ENCODE measurements around the gene NCOA7. TPM values are rescaled to one million over a fixed set of nuclear protein-coding genes. Genes with fewer than 3 reads are reported as not detected.

Gene NCOA7
- total and polyA plus RNA-seq, 10 of the 15 experiments (the other 5 are each of a cell fraction or from before 2014, with no cell fraction given), result 18.9 to 50.3 (median 34.2) TPM

- TF ChIP-seq EGR1 (IDR thresholded peaks at IDR 0.05; ENCODE audit: borderline replicate concordance in 1 of 2, low read depth in 2 of 2, low read length in 2 of 2) (no peak), SPI1 (IDR thresholded peaks at IDR 0.05; ENCODE audit: borderline replicate concordance, insufficient read depth, low read depth, low read length) (peak; percentile 74; the same call in 1 of the 2 replicates), JUND (IDR thresholded peaks at IDR 0.05; ENCODE audit: low read depth, low read length) (no peak), NBN (IDR thresholded peaks at IDR 0.05) (0 out of 2 replicates have a peak, but pooled peaks have one; percentile 36), EP300 (IDR thresholded peaks at IDR 0.05; ENCODE audit: borderline replicate concordance in 1 of 2, control insufficient read depth in 1 of 2, low read depth in 2 of 2, low read length in 2 of 2) (peak in 1 of 2 experiments; percentile 31; a peak in 1 of 4 replicates), CUX1 (IDR thresholded peaks at IDR 0.05; ENCODE audit: insufficient replicate concordance, low read depth, low read length) (no peak), ZBTB33 (IDR thresholded peaks at IDR 0.05) (no peak), ATF2 (IDR thresholded peaks at IDR 0.05; ENCODE audit: low read length) (no peak; the same call in 1 of the 2 replicates), STAT3 (IDR thresholded peaks at IDR 0.05; ENCODE audit: low read depth, low read length) (no peak), SRF (IDR thresholded peaks at IDR 0.05; ENCODE audit: low read depth in 2 of 2, low read length in 2 of 2) (no peak), CREM (IDR thresholded peaks at IDR 0.05; ENCODE audit: low read depth) (no peak), MAX (IDR thresholded peaks at IDR 0.05; ENCODE audit: low read depth, low read length) (no peak), ZNF217 (IDR thresholded peaks at IDR 0.05) (no peak), ETV6 (conservative IDR thresholded peaks at IDR 0.05 in 1 of 2, IDR thresholded peaks at IDR 0.05 in 1 of 2; ENCODE audit: borderline replicate concordance in 1 of 2, low read depth in 1 of 2) (no peak; a peak in 1 of 4 replicates), ATF7 (IDR thresholded peaks at IDR 0.05; ENCODE audit: low read depth) (no peak), NR2F1 (conservative IDR thresholded peaks at IDR 0.05) (no peak), CREB1 (IDR thresholded peaks at IDR 0.05; ENCODE audit: low read depth) (no peak), LARP7 (IDR thresholded peaks at IDR 0.05) (no peak)
Observed at GRCh38 chr6:125802943-125803377, 12.2 kb downstream of the NCOA7 start (continued).

Measured in GM12878 (cell line).